ENCODE results near the gene TNNT2.

GRCh38 chr1:201376464-201377374 is 761 bp downstream of the TNNT2 start:
- TF ChIP-seq POLR2A (IDR thresholded peaks at IDR 0.05), result no peak
- TF ChIP-seq CTCF (IDR thresholded peaks at IDR 0.05), result peak in 3 of 7 experiments; percentile 20 to 36 (median 21)
- no peak for TF ChIP-seq EP300 (IDR thresholded peaks at IDR 0.05)
- no peak for TF ChIP-seq POLR2AphosphoS5 (IDR thresholded peaks at IDR 0.05)

Data from stomach (tissue), 4 donors.